T47D (cell line): Measurements from ENCODE around the gene PLEKHG1.

Experiments used
- DNase-seq, 2 experiments: peaks; one replicate each; pipeline versions ENCODE4 v3.0.0 to v3.0.0-alpha.2; 2011 to 2012; ENCODE audit warnings: low read depth in 1 of 2, low spot score in 1 of 2
- JUND ChIP-seq: IDR thresholded peaks from 2 replicates; pipeline ENCODE4 v1.6.1; 2012; ENCODE audit warnings: low read depth
- in situ Hi-C: cut with HindIII; loops from 2 replicates; pipeline ENCODE4 v1.10.0; 2016; ENCODE audit warnings: low sequenced_read_pairs, low pct_unique_long_range_greater_than_20kb

The PLEKHG1 gene

GRCh38 chr6:150616586-150616985 is 16.9 kb downstream of the PLEKHG1 start:
- TF ChIP-seq JUND = no peak
- in situ Hi-C loops = no loop called here
- DNase-seq = no peak

- in situ Hi-C loops = no loop called here
- no peak for DNase-seq
- TF ChIP-seq JUND = no peak
Measured at GRCh38 chr6:150617062-150617461, 17.4 kb downstream of the PLEKHG1 start.

- in situ Hi-C loops = no loop called here
- no peak for DNase-seq
- no peak for TF ChIP-seq JUND
Measured at GRCh38 chr6:150617496-150618460, 18.1 kb downstream of the PLEKHG1 start.

- no peak for TF ChIP-seq JUND
- DNase-seq = no peak
- in situ Hi-C loops = no loop called here
Measured at GRCh38 chr6:150619275-150619674, 19.6 kb downstream of the PLEKHG1 start.

- DNase-seq = no peak
- in situ Hi-C loops = no loop called here
- TF ChIP-seq JUND = no peak
Measured at GRCh38 chr6:150620244-150620643, 20.6 kb downstream of the PLEKHG1 start.

- DNase-seq = no peak
- in situ Hi-C loops = no loop called here
- TF ChIP-seq JUND = no peak
Measured at GRCh38 chr6:150620763-150621162, 21.1 kb downstream of the PLEKHG1 start.

GRCh38 chr6:150622476-150622875 is 22.8 kb downstream of the PLEKHG1 start:
- DNase-seq = no peak
- no peak for TF ChIP-seq JUND
- in situ Hi-C loops = no loop called here

GRCh38 chr6:150622941-150623874 is 23.5 kb downstream of the PLEKHG1 start:
- in situ Hi-C loops = no loop called here
- peak in 1 of 2 experiments; percentile 58 for DNase-seq
- no peak for TF ChIP-seq JUND

GRCh38 chr6:150624191-150624590 is 24.5 kb downstream of the PLEKHG1 start:
- in situ Hi-C loops = no loop called here

GRCh38 chr6:150625927-150626326 is 26.2 kb downstream of the PLEKHG1 start:
- no peak for TF ChIP-seq JUND
- in situ Hi-C loops = no loop called here

More at GRCh38 chr6:150624191-150624590, 24.5 kb downstream of the PLEKHG1 start:
- no peak for TF ChIP-seq JUND
- DNase-seq = no peak

GRCh38 chr6:150627154-150627553 is 27.5 kb downstream of the PLEKHG1 start:
- no peak for DNase-seq
- no peak for TF ChIP-seq JUND
- in situ Hi-C loops = no loop called here

More at GRCh38 chr6:150625927-150626326, 26.2 kb downstream of the PLEKHG1 start:
- DNase-seq = no peak

- no peak for TF ChIP-seq JUND
- in situ Hi-C loops = no loop called here
- no peak for DNase-seq
Measured at GRCh38 chr6:150627585-150628025, 27.9 kb downstream of the PLEKHG1 start.
